H1 (cell line): Measurements from ENCODE around the gene TFF1. TPM values are rescaled to one million over a fixed set of nuclear protein-coding genes. Genes with fewer than 3 reads are reported as not detected.

Experiments used
- CTCF ChIA-PET: fragments of 300-600 bp; sonication (Branson Sonifier 250); formaldehyde crosslinking; loops from one replicate; lab custom pipeline; 2021; ENCODE audit not compliant: partially characterized antibody; lab: Charles Lee
- POLR2A ChIA-PET: fragments of 300-600 bp; sonication (Branson Sonifier 250); formaldehyde crosslinking; loops from one replicate; lab custom pipeline; 2021; ENCODE audit warnings: inconsistent platforms; ENCODE audit not compliant: partially characterized antibody; lab: Charles Lee
- DNase-seq, 2 experiments: peaks; one replicate each; pipeline versions ENCODE4 v3.0.0 to v3.0.0-alpha.2; 2010 to 2022; ENCODE audit warnings: low spot score in 2 of 2, low read depth in 1 of 2, mixed read lengths in 1 of 2
- FAIRE-seq: peaks from 2 replicates; lab custom pipeline; 2011; peaks lifted over from hg19 to GRCh38; lab: Jason Lieb, UNC
- H2AFZ ChIP-seq: 2 replicates; pipeline ENCODE4 v1.8.1; 2012; ENCODE audit warnings: low read length, inconsistent platforms
- H2AK5ac ChIP-seq: 2 replicates; pipeline ENCODE4 v1.6.1; 2013; ENCODE audit warnings: low read depth, low read length
- H2BK120ac ChIP-seq: replicated peaks from 2 replicates; pipeline ENCODE3; 2013; ENCODE audit warnings: low read depth, low read length, inconsistent platforms
- H2BK12ac ChIP-seq: 2 replicates; pipeline ENCODE4 v1.6.1; 2013; ENCODE audit warnings: low read depth, low read length
- H2BK15ac ChIP-seq: 2 replicates; pipeline ENCODE4 v1.6.1; 2013; ENCODE audit warnings: low read length
- H2BK20ac ChIP-seq: 2 replicates; pipeline ENCODE4 v1.6.1; 2013; ENCODE audit warnings: low read length
- H2BK5ac ChIP-seq: 2 replicates; pipeline ENCODE4 v1.6.1; 2013; ENCODE audit warnings: low read depth, low read length
- H3K14ac ChIP-seq: 2 replicates; pipeline ENCODE4 v1.6.1; 2013; ENCODE audit warnings: inconsistent platforms; ENCODE audit not compliant: insufficient read length
- H3K18ac ChIP-seq: 2 replicates; pipeline ENCODE4 v1.6.1; 2013; ENCODE audit warnings: low read length; ENCODE audit errors: extremely low read depth
- H3K23ac ChIP-seq: 2 replicates; pipeline ENCODE4 v1.6.1; 2013; ENCODE audit warnings: inconsistent platforms; ENCODE audit not compliant: insufficient read length
- H3K23me2 ChIP-seq: 2 replicates; pipeline ENCODE4 v1.6.1; 2013; ENCODE audit warnings: low read depth, low read length
- H3K27ac ChIP-seq: 2 replicates; pipeline ENCODE4 v1.6.1; 2011; ENCODE audit warnings: low read depth, low read length, inconsistent platforms
- H3K27me3 ChIP-seq, 4 experiments: replicated peaks in 1 of 4; 1 replicate in 1 of 4; 2 replicates in 3 of 4; pipeline versions ENCODE4 v1.6.1 to v1.8.1; 2011 to 2013; ENCODE audit warnings: low read length in 3 of 4, mild to moderate bottlenecking in 3 of 4, inconsistent platforms in 2 of 4, mixed read lengths in 2 of 4, moderate library complexity in 1 of 4; ENCODE audit not compliant: control insufficient read depth in 3 of 4, insufficient read depth in 3 of 4; ENCODE audit errors: extremely low read depth in 1 of 4
- H3K36me3 ChIP-seq, 4 experiments: 2 replicates each; pipeline versions ENCODE4 v1.6.1 to v1.8.1; 2011 to 2013; ENCODE audit warnings: mild to moderate bottlenecking in 4 of 4, low read length in 3 of 4, moderate library complexity in 2 of 4, control low read depth in 1 of 4, inconsistent platforms in 1 of 4; ENCODE audit not compliant: insufficient read depth in 4 of 4, control insufficient read depth in 2 of 4
- H3K4ac ChIP-seq: replicated peaks from 2 replicates; pipeline ENCODE3; 2013; ENCODE audit warnings: low read length, low read depth, mixed read lengths, inconsistent platforms; ENCODE audit not compliant: insufficient read length
- H3K4me1 ChIP-seq, 4 experiments: replicated peaks in 1 of 4; 1 replicate in 1 of 4; 2 replicates in 3 of 4; pipeline versions ENCODE4 v1.6.1 to v1.8.1; 2011 to 2013; ENCODE audit warnings: low read length in 3 of 4, inconsistent platforms in 2 of 4, mixed read lengths in 1 of 4; ENCODE audit not compliant: insufficient read depth in 4 of 4, control insufficient read depth in 3 of 4
- H3K4me2 ChIP-seq, 2 experiments: 2 replicates each; pipeline versions ENCODE4 v1.6.1 to v1.8.1; 2011 to 2013; ENCODE audit warnings: low read depth in 2 of 2, low read length in 2 of 2, control low read depth in 1 of 2, inconsistent platforms in 1 of 2, mild to moderate bottlenecking in 1 of 2; ENCODE audit not compliant: insufficient read depth in 1 of 2
- H3K4me3 ChIP-seq, 4 experiments: fragments of 200-600, 300-600 bp in 1 of 4; sonication (generic), shearing (Covaris generic), sonication (Bioruptor Twin) in 1 of 4; 2 replicates each; pipeline versions ENCODE4 v1.5.1 to v1.8.1; 2011 to 2016; ENCODE audit warnings: low read length in 4 of 4, low read depth in 3 of 4, control low read depth in 2 of 4, inconsistent platforms in 2 of 4, mild to moderate bottlenecking in 2 of 4, mixed read lengths in 1 of 4, moderate library complexity in 1 of 4; ENCODE audit not compliant: insufficient read depth in 2 of 4; ENCODE audit errors: extremely low read depth in 1 of 4
- H3K56ac ChIP-seq: replicated peaks from 2 replicates; pipeline ENCODE3; 2013; ENCODE audit warnings: low read depth, mild to moderate bottlenecking, mixed read lengths, low read length, inconsistent platforms; ENCODE audit not compliant: insufficient read length
- H3K79me1 ChIP-seq: 2 replicates; pipeline ENCODE4 v1.6.1; 2013; ENCODE audit warnings: low read depth, low read length, control low read depth
- H3K79me2 ChIP-seq, 2 experiments: 2 replicates each; pipeline versions ENCODE4 v1.6.1 to v1.8.1; 2012 to 2013; ENCODE audit warnings: low read length in 2 of 2, mild to moderate bottlenecking in 2 of 2, inconsistent platforms in 1 of 2; ENCODE audit not compliant: insufficient read depth in 2 of 2, control insufficient read depth in 1 of 2
- H3K9ac ChIP-seq, 4 experiments: replicated peaks in 1 of 4; 1 replicate in 1 of 4; 2 replicates in 3 of 4; pipeline versions ENCODE4 v1.6.1 to v1.8.1; 2011 to 2013; ENCODE audit warnings: low read depth in 3 of 4, low read length in 3 of 4, control low read depth in 2 of 4, mild to moderate bottlenecking in 2 of 4, moderate library complexity in 2 of 4, inconsistent platforms in 1 of 4; ENCODE audit errors: extremely low read depth in 1 of 4
- H3K9me3 ChIP-seq, 2 experiments: 2 replicates each; pipeline versions ENCODE4 v1.6.1 to v1.8.1; 2012 to 2013; ENCODE audit warnings: mild to moderate bottlenecking in 2 of 2, moderate library complexity in 2 of 2, control low read depth in 1 of 2, inconsistent platforms in 1 of 2, low read depth in 1 of 2, low read length in 1 of 2, mixed read lengths in 1 of 2; ENCODE audit not compliant: insufficient read depth in 2 of 2
- H4K20me1 ChIP-seq, 2 experiments: replicated peaks in 1 of 2; 2 replicates each; pipeline versions ENCODE3 to v1.8.1; 2011 to 2013; ENCODE audit warnings: inconsistent platforms in 2 of 2, low read length in 2 of 2, mild to moderate bottlenecking in 1 of 2; ENCODE audit not compliant: insufficient read depth in 2 of 2, control insufficient read depth in 1 of 2
- H4K5ac ChIP-seq: 2 replicates; pipeline ENCODE4 v1.6.1; 2013; ENCODE audit warnings: low read length, low read depth, mixed read lengths, inconsistent platforms; ENCODE audit not compliant: insufficient read length
- H4K8ac ChIP-seq: 2 replicates; pipeline ENCODE4 v1.8.0; 2013; ENCODE audit warnings: mild to moderate bottlenecking, moderate library complexity, low read length, inconsistent platforms; ENCODE audit not compliant: insufficient read depth; ENCODE audit errors: extremely low read depth
- H4K91ac ChIP-seq: replicated peaks from 2 replicates; pipeline ENCODE3; 2013; ENCODE audit warnings: low read length, mixed read lengths, inconsistent platforms; ENCODE audit not compliant: insufficient read length
- BACH1 ChIP-seq: IDR thresholded peaks from 2 replicates; pipeline ENCODE4 v1.6.1; 2012; ENCODE audit warnings: low read length, improper control_type of control experiment
- CREB1 ChIP-seq: IDR thresholded peaks from 2 replicates; pipeline ENCODE4 v1.6.1; 2012; ENCODE audit warnings: inconsistent platforms
- HDAC6 ChIP-seq: IDR thresholded peaks from one replicate; pipeline ENCODE4 v1.7.1; 2012; ENCODE audit warnings: low read depth, mild to moderate bottlenecking, inconsistent platforms, low read length, moderate library complexity
- RXRA ChIP-seq: IDR thresholded peaks from 2 replicates; pipeline ENCODE4 v1.6.1; 2011; ENCODE audit warnings: low read depth, mild to moderate bottlenecking, low read length, moderate library complexity; ENCODE audit not compliant: insufficient read depth
- SAP30 ChIP-seq: fragments of 300-600 bp; sonication (generic); IDR thresholded peaks from 2 replicates; pipeline ENCODE4 v1.7.1; 2012; ENCODE audit warnings: low read length, moderate library complexity, mild to moderate bottlenecking, inconsistent platforms; ENCODE audit not compliant: insufficient read depth, insufficient replicate concordance
- TAF7 ChIP-seq: optimal IDR thresholded peaks from 2 replicates; pipeline ENCODE3; 2011; ENCODE audit warnings: low read depth, mild to moderate bottlenecking, inconsistent platforms, low read length, moderate library complexity, borderline replicate concordance
- ZNF274 ChIP-seq: IDR thresholded peaks from 2 replicates; pipeline ENCODE4 v1.7.0; 2012; ENCODE audit warnings: low read length, borderline replicate concordance; ENCODE audit errors: extremely low read depth
- WGBS, 2 experiments: shearing (Covaris generic) in 1 of 2; methylation state at CpG; one replicate each; pipeline versions ENCODE4 v1.1.6 to v1.1.7; 2013 to 2015; ENCODE audit warnings: low lambda C conversion rate in 2 of 2, mixed read lengths in 2 of 2, inconsistent platforms in 1 of 2, low coverage in 1 of 2, missing lambda C conversion rate in 1 of 2; ENCODE audit not compliant: insufficient replicate concordance in 2 of 2, insufficient coverage in 1 of 2, insufficient read length in 1 of 2; ENCODE audit errors: extremely low coverage in 1 of 2, missing lambda C conversion rate in 1 of 2; 5-methylcytosine and 5-hydroxymethylcytosine counted together
- polyA plus RNA-seq, 7 experiments: library from polyadenylated mRNA; depleted of rRNA in 3 of 7; stranded (reverse) in 5 of 7; unstranded in 2 of 7; fragments of >200 nt in 5 of 7; fragments of 200-250 nt in 2 of 7; gene quantifications; 1 replicate in 5 of 7; 2 replicates in 1 of 7; 4 replicates in 1 of 7; pipeline versions ENCODE4 v1.2.1 to v1.2.3, GENCODE V29; 2011 to 2013; ENCODE audit warnings: missing spikeins in 2 of 7, mixed read lengths in 2 of 7
- total RNA-seq: library from RNA; stranded (reverse); fragmentation: NEBNext Ultra II Directional; extraction: Animal tissue kit (Norgen Biotek cat#: 25700); gene quantifications from 2 replicates; pipeline ENCODE4 v1.2.1, GENCODE V29; 2021

TFF1 gene
- total and polyA plus RNA-seq, 2 of the 8 experiments (the other 6 are each of a cell fraction or from before 2014, with no cell fraction given): not detected

GRCh38 chr21:42370894-42371654, 4.7 kb upstream of the TFF1 start:
- Histone ChIP-seq H2BK20ac (peak overlapping the region; percentile 32; the same call in 1 of the 2 replicates), H4K5ac (no peak overlapping the region), H3K18ac (no peak overlapping the region), H3K27ac (no peak overlapping the region), H3K79me1 (no peaks in the 10 kb centered on the region), H3K23me2 (no peaks in the 10 kb centered on the region), H3K14ac (no peak overlapping the region), H3K23ac (no peak overlapping the region), H3K4ac (peak overlapping the region; percentile 63), H4K8ac (peak overlapping the region; percentile 57), H3K56ac (no peak overlapping the region), H3K4me3 (no peak overlapping the region), H2BK15ac (peak overlapping the region; percentile 61), H3K79me2 (no peaks in the 10 kb centered on the region), H3K4me2 (no peak overlapping the region), H3K9me3 (no peaks in the 10 kb centered on the region), H3K27me3 (peaks cover 0 to 2% (median 0%) of the 10 kb centered on the region in 4 experiments; a peak in 1 of 7 replicates), H3K36me3 (no peaks in the 10 kb centered on the region), H3K9ac (no peak overlapping the region), H2BK120ac (peak overlapping the region; percentile 63), H4K91ac (peak overlapping the region; percentile 74), H2AK5ac (no peak overlapping the region), H3K4me1 (peaks cover 0 to 7% (median 0%) of the 10 kb centered on the region in 4 experiments; a peak in 5 of 7 replicates), H2BK12ac (peak overlapping the region; percentile 60; the same call in 1 of the 2 replicates), H2BK5ac (peak overlapping the region; percentile 1; the same call in 1 of the 2 replicates), H4K20me1 (no peaks in the 10 kb centered on the region), H2AFZ (no peak overlapping the region)
- TF ChIP-seq BACH1 (no peak), SAP30 (no peak), ZNF274 (no peak), RXRA (no peak), TAF7 (no peak), CREB1 (no peak), HDAC6 (no peak)
- CTCF ChIA-PET: interaction anchor here (1.2 kb wide), 1 partner anchor 12 kb away, joined by 4 read pairs; no protein-coding TSS in a partner anchor
- POLR2A ChIA-PET: interaction anchor here (0.6 kb wide), 1 partner anchor 32 kb away, joined by 3 read pairs; the partner anchor contains the start of gene UBASH3A
- 79% methylated on average over 18 of the region's 18 CpGs; no CpG with 5 or more reads in 1 of the 2 experiments for WGBS, 2 experiments
- no peak for FAIRE-seq
- DNase-seq: no peak
